Trophoblast cell (in vitro differentiated cells and primary cell): Measurements from ENCODE around the gene COG1.

Source experiments
- DNase-seq, 2 donors: peaks; one replicate each; pipeline ENCODE4 v3.0.0-alpha.2; 2016
- H2AFZ ChIP-seq: 2 replicates; pipeline ENCODE4 v1.6.1; 2013; ENCODE audit warnings: low read length, moderate library complexity, mild to moderate bottlenecking; ENCODE audit not compliant: insufficient read depth, poor library complexity
- H2AK5ac ChIP-seq: 2 replicates; pipeline ENCODE4 v1.6.1; 2013; ENCODE audit warnings: mild to moderate bottlenecking, low read length
- H2BK120ac ChIP-seq: 2 replicates; pipeline ENCODE4 v1.6.1; 2013; ENCODE audit warnings: low read length, mild to moderate bottlenecking, moderate library complexity; ENCODE audit not compliant: insufficient read depth, poor library complexity
- H2BK12ac ChIP-seq: 2 replicates; pipeline ENCODE4 v1.6.1; 2013; ENCODE audit warnings: mild to moderate bottlenecking, low read length, moderate library complexity
- H2BK5ac ChIP-seq: 2 replicates; pipeline ENCODE4 v1.6.1; 2013; ENCODE audit warnings: low read length, low read depth, moderate library complexity, mild to moderate bottlenecking; ENCODE audit not compliant: poor library complexity
- H3K14ac ChIP-seq: 2 replicates; pipeline ENCODE4 v1.6.1; 2013; ENCODE audit warnings: mild to moderate bottlenecking, low read length
- H3K18ac ChIP-seq: 2 replicates; pipeline ENCODE4 v1.6.1; 2013; ENCODE audit warnings: mild to moderate bottlenecking, low read length
- H3K23ac ChIP-seq: 2 replicates; pipeline ENCODE4 v1.6.1; 2013; ENCODE audit warnings: low read length
- H3K27ac ChIP-seq: 2 replicates; pipeline ENCODE4 v1.5.1; 2013; ENCODE audit warnings: low read depth, mild to moderate bottlenecking, inconsistent platforms, low read length, moderate library complexity
- H3K27me3 ChIP-seq: 2 replicates; pipeline ENCODE4 v1.6.1; 2013; ENCODE audit warnings: inconsistent platforms, mild to moderate bottlenecking, low read length, moderate library complexity; ENCODE audit not compliant: insufficient read depth
- H3K36me3 ChIP-seq, 2 experiments: 1 replicate in 1 of 2; 2 replicates in 1 of 2; pipeline ENCODE4 v1.6.1; 2013; ENCODE audit warnings: low read length in 2 of 2, mild to moderate bottlenecking in 2 of 2, moderate library complexity in 1 of 2; ENCODE audit not compliant: insufficient read depth in 2 of 2, control insufficient read depth in 1 of 2
- H3K4ac ChIP-seq: 2 replicates; pipeline ENCODE4 v1.6.1; 2013; ENCODE audit warnings: low read depth, mild to moderate bottlenecking, low read length, moderate library complexity
- H3K4me1 ChIP-seq, 2 experiments: 1 replicate in 1 of 2; 2 replicates in 1 of 2; pipeline ENCODE4 v1.6.1; 2013; ENCODE audit warnings: low read length in 2 of 2, mild to moderate bottlenecking in 2 of 2, moderate library complexity in 1 of 2; ENCODE audit not compliant: insufficient read depth in 2 of 2, control insufficient read depth in 1 of 2
- H3K4me2 ChIP-seq: 2 replicates; pipeline ENCODE4 v1.6.1; 2013; ENCODE audit warnings: inconsistent platforms, mild to moderate bottlenecking, low read length, moderate library complexity
- H3K4me3 ChIP-seq: 2 replicates; pipeline ENCODE4 v1.5.1; 2013; ENCODE audit warnings: mild to moderate bottlenecking, low read depth, low read length, inconsistent platforms
- H3K79me1 ChIP-seq: one replicate; pipeline ENCODE4 v1.6.1; 2013; ENCODE audit warnings: low read length
- H3K79me2 ChIP-seq: 2 replicates; pipeline ENCODE4 v1.6.1; 2013; ENCODE audit warnings: low read length, mild to moderate bottlenecking; ENCODE audit not compliant: control insufficient read depth, insufficient read depth, poor library complexity
- H3K9ac ChIP-seq: 2 replicates; pipeline ENCODE4 v1.6.1; 2013; ENCODE audit warnings: mild to moderate bottlenecking, low read length
- H3K9me3 ChIP-seq: 2 replicates; pipeline ENCODE4 v1.6.1; 2013; ENCODE audit warnings: low read depth, mild to moderate bottlenecking, control low read depth, inconsistent platforms, low read length; ENCODE audit not compliant: insufficient read depth
- H4K12ac ChIP-seq: 2 replicates; pipeline ENCODE4 v1.6.1; 2013; ENCODE audit warnings: low read depth, mild to moderate bottlenecking, low read length, moderate library complexity
- H4K8ac ChIP-seq: 2 replicates; pipeline ENCODE4 v1.6.1; 2013; ENCODE audit warnings: low read depth, mild to moderate bottlenecking, low read length, moderate library complexity
- H4K91ac ChIP-seq: one replicate; pipeline ENCODE4 v1.6.1; 2013; ENCODE audit warnings: low read depth, mild to moderate bottlenecking, low read length, moderate library complexity
- WGBS: extraction: QIAGEN DNeasy Blood & Tissue Kit; methylation state at CpG from one replicate; pipeline ENCODE4 v1.1.7; 2013; ENCODE audit warnings: missing lambda C conversion rate; ENCODE audit not compliant: insufficient read length, insufficient coverage; ENCODE audit errors: extremely low coverage; 5-methylcytosine and 5-hydroxymethylcytosine counted together

COG1 gene

GRCh38 chr17:73255671-73256181 lies 62.9 kb downstream of the COG1 start:
- Histone ChIP-seq H3K9ac (no peak overlapping the region), H3K18ac (no peak overlapping the region), H4K91ac (no peak overlapping the region), H3K27ac (no peak overlapping the region), H2AK5ac (no peak overlapping the region), H3K4ac (no peak overlapping the region), H3K4me2 (no peak overlapping the region), H4K8ac (no peak overlapping the region), H3K14ac (no peak overlapping the region), H2BK5ac (no peak overlapping the region), H3K36me3 (no peaks in the 10 kb centered on the region), H4K12ac (no peak overlapping the region), H3K79me2 (no peaks in the 10 kb centered on the region), H3K4me3 (no peak overlapping the region), H3K23ac (no peak overlapping the region), H2BK12ac (no peak overlapping the region), H2BK120ac (no peak overlapping the region), H2AFZ (no peak overlapping the region), H3K27me3 (no peaks in the 10 kb centered on the region), H3K79me1 (no peaks in the 10 kb centered on the region), H3K9me3 (no peaks in the 10 kb centered on the region), H3K4me1 (no peaks in the 10 kb centered on the region)
- peak; percentile 66 to 88 for DNase-seq
- no CpG with 5 or more reads among the region's 8 CpGs for WGBS

DNA sequence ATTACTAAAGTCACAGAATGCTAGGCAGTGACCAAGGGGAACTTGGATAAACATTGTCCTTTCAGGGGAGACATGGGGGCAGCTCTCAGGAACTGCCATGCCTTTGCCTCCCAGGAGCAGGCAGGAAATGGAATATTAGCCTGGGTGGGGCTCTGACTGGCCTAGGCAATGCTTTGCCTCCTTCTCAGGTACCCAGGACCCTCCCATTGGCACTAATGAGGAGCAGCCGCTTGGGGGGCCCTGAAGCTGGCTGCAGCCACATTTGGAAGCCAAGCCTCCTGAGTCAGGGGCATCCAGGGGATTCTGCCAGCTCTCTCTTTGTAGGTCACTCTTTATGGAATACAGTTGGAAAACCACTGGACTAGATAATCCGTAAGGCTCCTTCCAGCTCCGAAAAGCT lies 63.4 kb downstream of the COG1 start:
- Histone ChIP-seq H3K4ac (no peak overlapping the region), H3K79me2 (no peaks in the 10 kb centered on the region), H3K27ac (no peak overlapping the region), H3K14ac (no peak overlapping the region), H3K9me3 (no peaks in the 10 kb centered on the region), H3K79me1 (no peaks in the 10 kb centered on the region), H2AK5ac (no peak overlapping the region), H3K27me3 (no peaks in the 10 kb centered on the region), H2BK5ac (no peak overlapping the region), H4K8ac (no peak overlapping the region), H3K18ac (no peak overlapping the region), H3K9ac (no peak overlapping the region), H3K23ac (no peak overlapping the region), H3K4me2 (no peak overlapping the region), H2AFZ (no peak overlapping the region), H4K12ac (no peak overlapping the region), H3K4me1 (no peaks in the 10 kb centered on the region), H2BK12ac (no peak overlapping the region), H2BK120ac (no peak overlapping the region), H3K4me3 (no peak overlapping the region), H4K91ac (no peak overlapping the region), H3K36me3 (no peaks in the 10 kb centered on the region)
- DNase-seq = no peak
- no CpG with 5 or more reads among the region's 3 CpGs for WGBS

DNA sequence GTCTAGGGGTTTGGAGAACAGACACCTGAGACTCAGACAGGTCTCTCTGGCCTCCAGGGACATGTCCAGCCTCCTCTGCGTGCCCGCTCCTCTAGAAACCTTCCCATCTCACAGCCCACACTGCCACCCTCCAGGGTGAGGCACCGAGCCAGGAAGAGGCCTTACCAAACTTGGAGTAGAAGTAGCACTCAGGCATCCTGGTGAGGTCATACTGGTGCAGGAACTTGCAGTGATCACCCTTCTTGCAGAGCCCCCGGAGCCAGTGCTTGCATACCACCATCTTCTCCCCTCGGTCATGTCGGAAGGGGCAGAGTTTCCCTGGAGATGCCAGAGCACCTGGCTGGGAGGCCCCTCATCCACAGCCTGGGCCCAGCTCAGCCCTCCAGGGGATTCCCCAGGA lies 64.7 kb downstream of the COG1 start:
- no peak overlapping the region for H3K9ac ChIP-seq
- H3K4me1 ChIP-seq = peaks cover 0 to 3% of the 10 kb centered on the region in 2 experiments
- no peak overlapping the region for H4K8ac ChIP-seq
- no peaks in the 10 kb centered on the region for H3K79me2 ChIP-seq
- no peak overlapping the region for H3K27ac ChIP-seq
- no peak overlapping the region for H3K4me2 ChIP-seq
- no peaks in the 10 kb centered on the region for H3K79me1 ChIP-seq
- H3K4ac ChIP-seq = no peak overlapping the region
- no peak overlapping the region for H4K12ac ChIP-seq
- H2BK12ac ChIP-seq = no peak overlapping the region
- no peaks in the 10 kb centered on the region for H3K36me3 ChIP-seq
- whole genome bisulfite sequencing = no CpG with 5 or more reads among the region's 6 CpGs
- no peaks in the 10 kb centered on the region for H3K9me3 ChIP-seq
- DNase-seq = no peak
- no peak overlapping the region for H3K14ac ChIP-seq
- no peak overlapping the region for H3K23ac ChIP-seq
- H3K4me3 ChIP-seq = no peak overlapping the region
- no peak overlapping the region for H2AK5ac ChIP-seq
- H3K27me3 ChIP-seq = no peaks in the 10 kb centered on the region
- no peak overlapping the region for H4K91ac ChIP-seq
- H2BK5ac ChIP-seq = no peak overlapping the region
- no peak overlapping the region for H2BK120ac ChIP-seq
- H3K18ac ChIP-seq = no peak overlapping the region
- H2AFZ ChIP-seq = no peak overlapping the region
